Stromal cell of bone marrow (primary cell): Measurements from ENCODE around the gene E4F1.

Source experiments
- DNase-seq: peaks from one replicate; pipeline ENCODE4 v3.0.0-alpha.2; 2012; ENCODE audit warnings: low read depth

Gene E4F1

GRCh38 chr16:2206780-2207433 is 16.5 kb upstream of the E4F1 start:
- no peak for DNase-seq

- no peak for DNase-seq
Measured at GRCh38 chr16:2207872-2208271, 15.5 kb upstream of the E4F1 start.

GRCh38 chr16:2208308-2208707 is 15.1 kb upstream of the E4F1 start:
- no peak for DNase-seq

- no peak for DNase-seq
Measured at GRCh38 chr16:2208772-2209171, 14.6 kb upstream of the E4F1 start.

- no peak for DNase-seq
Measured at GRCh38 chr16:2209258-2210008, 14.0 kb upstream of the E4F1 start.

- DNase-seq, result no peak
Measured at GRCh38 chr16:2210009-2210332, 13.4 kb upstream of the E4F1 start.

GRCh38 chr16:2210386-2211365 is 12.7 kb upstream of the E4F1 start, which contains the start of gene BRICD5:
BRICD5 (minus strand) TSS chr16:2210863; CDS start chr16:2210833, 30 bp downstream.
- DNase-seq, result no peak

- no peak for DNase-seq
Measured at GRCh38 chr16:2211923-2212347, 11.5 kb upstream of the E4F1 start.

GRCh38 chr16:2212362-2213324 is 10.7 kb upstream of the E4F1 start:
- DNase-seq, result no peak

GRCh38 chr16:2213817-2214718 is 9.3 kb upstream of the E4F1 start:
- no peak for DNase-seq

GRCh38 chr16:2214719-2214968 is 8.7 kb upstream of the E4F1 start, which contains the start of gene PGP:
PGP (minus strand) TSS chr16:2214840; CDS start chr16:2214777, 63 bp downstream.
- no peak for DNase-seq

GRCh38 chr16:2216330-2216729 is 7.1 kb upstream of the E4F1 start:
- DNase-seq, result no peak

GRCh38 chr16:2223942-2224486 is 623 bp downstream of the E4F1 start:
- no peak for DNase-seq

- no peak for DNase-seq
Measured at GRCh38 chr16:2226245-2226793, 2.9 kb downstream of the E4F1 start.

GRCh38 chr16:2226918-2227317 is 3.5 kb downstream of the E4F1 start:
- no peak for DNase-seq

GRCh38 chr16:2228161-2228824 is 4.9 kb downstream of the E4F1 start:
- no peak for DNase-seq

GRCh38 chr16:2229091-2229490 is 5.7 kb downstream of the E4F1 start:
- no peak for DNase-seq

- no peak for DNase-seq
Measured at GRCh38 chr16:2229632-2230250, 6.3 kb downstream of the E4F1 start.

- no peak for DNase-seq
Measured at GRCh38 chr16:2230376-2230775, 7.0 kb downstream of the E4F1 start.
